Activated CD8-positive, alpha-beta memory T cell treated with anti-CD3 and anti-CD28 coated beads, Interleukin-2, amount 10 ng/mL, durations not matched to agents 7 days and 5 days (primary cell): Measurements from ENCODE around the gene RMDN2. TPM values are rescaled to one million over a fixed set of nuclear protein-coding genes. Genes with fewer than 3 reads are reported as not detected.
"Not testable (repeated sequence)": the region's sequence is repeated elsewhere in the genome, so short reads cannot be mapped to it uniquely, and the experiment has no call there.

ENCODE experiments used
- ATAC-seq: fragments of 150-1000 bp; cut with Tn5 transposase; one replicate; pipeline ENCODE4 v1.10.0; 2021; ENCODE audit warnings: moderate library complexity
- CTCF ChIA-PET: fragments of 350-600 bp; sonication (Branson Sonifier 250); formaldehyde crosslinking; loops from one replicate; lab custom pipeline; 2021; ENCODE audit warnings: antibody characterized with exemption; lab: Charles Lee
- DNase-seq: peaks from one replicate; pipeline ENCODE4 v3.0.0-alpha.2; 2020
- H3K27ac Mint-ChIP-seq: one replicate; pipeline ENCODE4 v1.8.0; 2021; ENCODE audit warnings: mild to moderate bottlenecking, mixed read lengths
- H3K27me3 Mint-ChIP-seq: one replicate; pipeline ENCODE4 v1.8.0; 2021; ENCODE audit warnings: mixed read lengths
- H3K36me3 Mint-ChIP-seq: one replicate; pipeline ENCODE4 v1.8.0; 2021; ENCODE audit warnings: mild to moderate bottlenecking, mixed read lengths
- H3K4me1 Mint-ChIP-seq: one replicate; pipeline ENCODE4 v1.8.0; 2021; ENCODE audit warnings: mixed read lengths
- H3K4me3 Mint-ChIP-seq: one replicate; pipeline ENCODE4 v1.8.0; 2021; ENCODE audit warnings: mild to moderate bottlenecking, moderate library complexity, mixed read lengths
- H3K9me3 Mint-ChIP-seq: one replicate; pipeline ENCODE4 v1.8.0; 2022; ENCODE audit warnings: low read depth, mixed read lengths
- total RNA-seq, 2 experiments: library from RNA; stranded (reverse); gene quantifications; one replicate each; pipeline ENCODE4 v1.2.3, GENCODE V29; 2021

RMDN2 gene
- total RNA-seq, 2 experiments from 2014 or later, result 1.5 to 1.6 TPM

GRCh38 chr2:37963901-37964300 lies 38.8 kb downstream of the RMDN2 start:
- DNase-seq, H3K4me1 Mint-ChIP-seq, H3K27ac Mint-ChIP-seq, H3K27me3 Mint-ChIP-seq, H3K4me3 Mint-ChIP-seq, CTCF ChIA-PET, ATAC-seq, H3K36me3 Mint-ChIP-seq: not testable (repeated sequence)
- peaks cover 16% of the 10 kb centered on the region for H3K9me3 Mint-ChIP-seq

- Mint-ChIP-seq H3K36me3 (peaks cover 7% of the 10 kb centered on the region), H3K27ac (no peak overlapping the region), H3K4me1 (no peaks in the 10 kb centered on the region), H3K4me3 (no peak overlapping the region), H3K9me3 (peaks cover 9% of the 10 kb centered on the region), H3K27me3 (no peaks in the 10 kb centered on the region)
- CTCF ChIA-PET, result interaction anchor here (1.5 kb wide), 1 partner anchor 16 kb away, joined by 4 read pairs; no protein-coding TSS in a partner anchor
- DNase-seq (no peak), ATAC-seq (no peak)
Measured at GRCh38 chr2:37966326-37966725, 41.2 kb downstream of the RMDN2 start.

- Mint-ChIP-seq H3K4me1 (no peaks in the 10 kb centered on the region), H3K36me3 (peaks cover 5% of the 10 kb centered on the region), H3K27me3 (no peaks in the 10 kb centered on the region), H3K9me3 (peaks cover 5% of the 10 kb centered on the region), H3K27ac (no peak overlapping the region), H3K4me3 (no peak overlapping the region)
- DNase-seq, result no peak
- CTCF ChIA-PET, result no interaction called here
- no peak for ATAC-seq
Measured at GRCh38 chr2:37969731-37970130, 44.6 kb downstream of the RMDN2 start.

GRCh38 chr2:37971971-37972370 lies 46.9 kb downstream of the RMDN2 start:
- Mint-ChIP-seq H3K4me1 (no peaks in the 10 kb centered on the region), H3K9me3 (no peaks in the 10 kb centered on the region), H3K27ac (no peak overlapping the region), H3K4me3 (no peak overlapping the region), H3K36me3 (no peaks in the 10 kb centered on the region), H3K27me3 (no peaks in the 10 kb centered on the region)
- DNase-seq (no peak), ATAC-seq (no peak)
- CTCF ChIA-PET, result no interaction called here

- peaks cover under 1% of the 10 kb centered on the region for H3K27me3 Mint-ChIP-seq
- H3K36me3 Mint-ChIP-seq, result no peaks in the 10 kb centered on the region
- no peak overlapping the region for H3K4me3 Mint-ChIP-seq
- no peaks in the 10 kb centered on the region for H3K9me3 Mint-ChIP-seq
- no peak for DNase-seq
- no peak overlapping the region for H3K27ac Mint-ChIP-seq
- CTCF ChIA-PET, result interaction anchor here (1.8 kb wide), 1 partner anchor 301 kb away, joined by 4 read pairs; no protein-coding TSS in a partner anchor
- no peaks in the 10 kb centered on the region for H3K4me1 Mint-ChIP-seq
- no peak for ATAC-seq
Measured at GRCh38 chr2:37973615-37974353, 48.7 kb downstream of the RMDN2 start.

- ATAC-seq, result no peak
- H3K4me1 Mint-ChIP-seq, result no peaks in the 10 kb centered on the region
- CTCF ChIA-PET, result interaction anchor here (0.9 to 1.8 kb wide), 2 partner anchors 109 to 299 kb away, joined by 3 to 4 read pairs; no protein-coding TSS in a partner anchor
- H3K4me3 Mint-ChIP-seq, result no peak overlapping the region
- H3K27me3 Mint-ChIP-seq, result peaks cover 2% of the 10 kb centered on the region
- H3K36me3 Mint-ChIP-seq, result no peaks in the 10 kb centered on the region
- no peak overlapping the region for H3K27ac Mint-ChIP-seq
- DNase-seq, result no peak
- no peaks in the 10 kb centered on the region for H3K9me3 Mint-ChIP-seq
Measured at GRCh38 chr2:37975808-37976207, 50.7 kb downstream of the RMDN2 start.

GRCh38 chr2:37976411-37976810 lies 51.3 kb downstream of the RMDN2 start:
- DNase-seq (no peak), ATAC-seq (no peak)
- no peaks in the 10 kb centered on the region for H3K4me1 Mint-ChIP-seq
- no peak overlapping the region for H3K27ac Mint-ChIP-seq
- no peak overlapping the region for H3K4me3 Mint-ChIP-seq
- H3K36me3 Mint-ChIP-seq, result no peaks in the 10 kb centered on the region
- CTCF ChIA-PET, result no interaction called here
- peaks cover 2% of the 10 kb centered on the region for H3K27me3 Mint-ChIP-seq
- H3K9me3 Mint-ChIP-seq, result no peaks in the 10 kb centered on the region

GRCh38 chr2:37982147-37982582 lies 57.1 kb downstream of the RMDN2 start:
- no peaks in the 10 kb centered on the region for H3K9me3 Mint-ChIP-seq
- H3K27ac Mint-ChIP-seq, result no peak overlapping the region
- CTCF ChIA-PET, result interaction anchor here (0.6 to 1.6 kb wide), 15 partner anchors 8 to 526 kb away, joined by 3 to 10 read pairs (median 3); partner anchors contain the start of gene CYP1B1
- no peak overlapping the region for H3K4me3 Mint-ChIP-seq
- no peaks in the 10 kb centered on the region for H3K36me3 Mint-ChIP-seq
- H3K4me1 Mint-ChIP-seq, result peaks cover 7% of the 10 kb centered on the region
- peak; percentile 61 for DNase-seq
- ATAC-seq, result no peak
- H3K27me3 Mint-ChIP-seq, result peaks cover 14% of the 10 kb centered on the region

GRCh38 chr2:37982847-37983246 lies 57.8 kb downstream of the RMDN2 start:
- Mint-ChIP-seq H3K36me3 (no peaks in the 10 kb centered on the region), H3K9me3 (no peaks in the 10 kb centered on the region), H3K27ac (no peak overlapping the region), H3K4me1 (peaks cover 7% of the 10 kb centered on the region), H3K27me3 (peaks cover 14% of the 10 kb centered on the region), H3K4me3 (no peak overlapping the region)
- ATAC-seq (no peak), DNase-seq (no peak)
- CTCF ChIA-PET, result interaction anchor here (0.8 to 1.1 kb wide), 2 partner anchors 93 to 292 kb away, joined by 3 to 10 read pairs; partner anchors contain the start of gene CYP1B1

GRCh38 chr2:37983719-37984118 lies 58.6 kb downstream of the RMDN2 start:
- H3K36me3 Mint-ChIP-seq, result no peaks in the 10 kb centered on the region
- DNase-seq, result no peak
- H3K4me1 Mint-ChIP-seq, result peaks cover 7% of the 10 kb centered on the region
- H3K4me3 Mint-ChIP-seq, result no peak overlapping the region
- no peak for ATAC-seq
- CTCF ChIA-PET, result interaction anchor here (1.5 kb wide), 1 partner anchor 130 kb away, joined by 3 read pairs; no protein-coding TSS in a partner anchor
- H3K27me3 Mint-ChIP-seq, result peaks cover 14% of the 10 kb centered on the region
- H3K27ac Mint-ChIP-seq, result no peak overlapping the region
- no peaks in the 10 kb centered on the region for H3K9me3 Mint-ChIP-seq

- no peaks in the 10 kb centered on the region for H3K36me3 Mint-ChIP-seq
- DNase-seq (no peak), ATAC-seq (no peak)
- H3K4me1 Mint-ChIP-seq, result peaks cover 7% of the 10 kb centered on the region
- no peak overlapping the region for H3K4me3 Mint-ChIP-seq
- no peak overlapping the region for H3K27ac Mint-ChIP-seq
- CTCF ChIA-PET, result interaction anchor here (1.5 to 1.8 kb wide), 2 partner anchors 130 to 290 kb away, joined by 3 to 5 read pairs; no protein-coding TSS in a partner anchor
- H3K9me3 Mint-ChIP-seq, result no peaks in the 10 kb centered on the region
- peaks cover 12% of the 10 kb centered on the region for H3K27me3 Mint-ChIP-seq
Measured at GRCh38 chr2:37984176-37984575, 59.1 kb downstream of the RMDN2 start.

GRCh38 chr2:37984589-37984988 lies 59.5 kb downstream of the RMDN2 start:
- ATAC-seq, result no peak
- DNase-seq, result no peak

GRCh38 chr2:37985333-37985732 lies 60.2 kb downstream of the RMDN2 start:
- H3K4me1 Mint-ChIP-seq, result peaks cover 7% of the 10 kb centered on the region
- peak; percentile 43 for DNase-seq
- H3K9me3 Mint-ChIP-seq, result no peaks in the 10 kb centered on the region
- peaks cover 12% of the 10 kb centered on the region for H3K27me3 Mint-ChIP-seq
- no peak overlapping the region for H3K4me3 Mint-ChIP-seq
- CTCF ChIA-PET, result interaction anchor here (1.5 to 1.8 kb wide), 2 partner anchors 129 to 289 kb away, joined by 3 to 5 read pairs; no protein-coding TSS in a partner anchor
- no peak overlapping the region for H3K27ac Mint-ChIP-seq
- no peaks in the 10 kb centered on the region for H3K36me3 Mint-ChIP-seq
- no peak for ATAC-seq

More at GRCh38 chr2:37984589-37984988, 59.5 kb downstream of the RMDN2 start:
- CTCF ChIA-PET, result interaction anchor here (1.5 to 1.8 kb wide), 2 partner anchors 129 to 290 kb away, joined by 3 to 5 read pairs; no protein-coding TSS in a partner anchor
- Mint-ChIP-seq H3K27me3 (peaks cover 12% of the 10 kb centered on the region), H3K4me1 (peaks cover 7% of the 10 kb centered on the region), H3K9me3 (no peaks in the 10 kb centered on the region), H3K4me3 (no peak overlapping the region), H3K27ac (no peak overlapping the region), H3K36me3 (no peaks in the 10 kb centered on the region)
